Measurements from ENCODE around the gene PPARA.
"Not testable (repeated sequence)": the region's sequence is repeated elsewhere in the genome, so short reads cannot be mapped to it uniquely, and the experiment has no call there.

Gene PPARA

GRCh38 chr22:46251266-46251665 is 100.9 kb downstream of the PPARA start:
- DNase-seq: no peak

- DNase-seq: no peak
Measured at GRCh38 chr22:46251816-46252380, 101.6 kb downstream of the PPARA start.

GRCh38 chr22:46256358-46256958 is 106.1 kb downstream of the PPARA start:
- DNase-seq: no peak

- DNase-seq: no peak
Measured at GRCh38 chr22:46259374-46259773, 109.0 kb downstream of the PPARA start.

GRCh38 chr22:46260038-46260437 is 109.7 kb downstream of the PPARA start:
- DNase-seq: no peak

GRCh38 chr22:46262449-46263215 is 112.3 kb downstream of the PPARA start:
- no peak for DNase-seq

- DNase-seq: no peak
Measured at GRCh38 chr22:46263216-46263590, 112.9 kb downstream of the PPARA start, which contains the start of gene PKDREJ. Gene PKDREJ, minus strand, starts transcription at chr22:46263343. Its CDS starts 21 bp downstream, at chr22:46263322.

- not testable (repeated sequence) for DNase-seq
Measured at GRCh38 chr22:46264520-46264919, 114.2 kb downstream of the PPARA start.

- DNase-seq: not testable (repeated sequence)
Measured at GRCh38 chr22:46265627-46266026, 115.3 kb downstream of the PPARA start.

GRCh38 chr22:46267431-46268279 is 117.3 kb downstream of the PPARA start, which contains the start of gene TTC38:
Gene TTC38, plus strand, starts transcription at chr22:46268008. Its CDS starts 32 bp downstream, at chr22:46268040.
- DNase-seq: peak; percentile 29

GRCh38 chr22:46269564-46269963 is 119.2 kb downstream of the PPARA start:
- no peak for DNase-seq

GRCh38 chr22:46272196-46272595 is 121.9 kb downstream of the PPARA start:
- DNase-seq: no peak

GRCh38 chr22:46272762-46273431 is 122.6 kb downstream of the PPARA start:
- DNase-seq: no peak

GRCh38 chr22:46273432-46274148 is 123.3 kb downstream of the PPARA start:
- no peak for DNase-seq

- no peak for DNase-seq
Measured at GRCh38 chr22:46274381-46274780, 124.1 kb downstream of the PPARA start.

- no peak for DNase-seq
Measured at GRCh38 chr22:46275455-46276122, 125.3 kb downstream of the PPARA start.

- no peak for DNase-seq
Measured at GRCh38 chr22:46276563-46276962, 126.2 kb downstream of the PPARA start.

- DNase-seq: no peak
Measured at GRCh38 chr22:46278656-46279645, 128.6 kb downstream of the PPARA start.

GRCh38 chr22:46280063-46280817 is 129.9 kb downstream of the PPARA start:
- DNase-seq: no peak

Data from NCI-H510A treated with DMSO at 0.1 percent for 48 hours (cell line).